Suprapubic skin (tissue), 4 donors: ENCODE measurements around the gene NAE1.

Experiments used
- EP300 ChIP-seq: sonication (generic); formaldehyde crosslinking; IDR thresholded peaks from one replicate; pipeline ENCODE4 v1.6.1; 2017; ENCODE audit warnings: antibody characterized with exemption
- POLR2A ChIP-seq, 2 donors: fragments of 450-650 bp; IDR thresholded peaks; one replicate each; pipeline ENCODE4 v1.6.1; 2017; ENCODE audit warnings: antibody characterized with exemption in 2 of 2, mild to moderate bottlenecking in 2 of 2, moderate library complexity in 2 of 2
- POLR2AphosphoS5 ChIP-seq, 3 donors: sonication (generic); formaldehyde crosslinking; IDR thresholded peaks; one replicate each; pipeline ENCODE4 v1.6.1; 2017; ENCODE audit warnings: antibody characterized with exemption in 3 of 3
- TF ChIP-seq, protein P1 (sequence below), 2 donors: fragments of 200-600 bp in 1 of 2; fragments of 450-650 bp in 1 of 2; sonication (generic) in 1 of 2; IDR thresholded peaks; one replicate each; pipeline ENCODE4 v1.5.1; 2016 to 2019; ENCODE audit warnings: antibody characterized with exemption in 2 of 2, mild to moderate bottlenecking in 1 of 2, moderate library complexity in 1 of 2

DNA sequence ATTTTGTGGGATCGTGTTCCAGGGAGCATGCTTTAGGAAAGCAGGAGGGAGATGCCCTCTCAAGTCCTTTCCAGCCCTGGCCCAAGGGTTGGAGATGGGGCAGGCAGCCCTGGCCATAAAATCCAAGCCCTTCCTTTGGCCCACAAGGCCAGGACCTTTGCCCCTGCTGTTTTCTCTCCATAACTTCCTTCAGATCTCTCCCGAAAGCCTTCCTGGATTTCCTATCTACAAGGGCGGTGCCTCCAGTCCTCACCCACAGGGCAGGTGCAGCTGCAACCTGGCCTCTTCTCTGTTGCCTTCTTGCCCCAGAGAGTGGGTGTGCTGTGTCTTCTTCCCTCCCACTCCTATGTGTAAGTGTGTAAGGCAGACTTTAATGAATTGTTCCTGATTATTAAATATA, 41.1 kb upstream of the NAE1 start:
- TF ChIP-seq, protein P1, sequence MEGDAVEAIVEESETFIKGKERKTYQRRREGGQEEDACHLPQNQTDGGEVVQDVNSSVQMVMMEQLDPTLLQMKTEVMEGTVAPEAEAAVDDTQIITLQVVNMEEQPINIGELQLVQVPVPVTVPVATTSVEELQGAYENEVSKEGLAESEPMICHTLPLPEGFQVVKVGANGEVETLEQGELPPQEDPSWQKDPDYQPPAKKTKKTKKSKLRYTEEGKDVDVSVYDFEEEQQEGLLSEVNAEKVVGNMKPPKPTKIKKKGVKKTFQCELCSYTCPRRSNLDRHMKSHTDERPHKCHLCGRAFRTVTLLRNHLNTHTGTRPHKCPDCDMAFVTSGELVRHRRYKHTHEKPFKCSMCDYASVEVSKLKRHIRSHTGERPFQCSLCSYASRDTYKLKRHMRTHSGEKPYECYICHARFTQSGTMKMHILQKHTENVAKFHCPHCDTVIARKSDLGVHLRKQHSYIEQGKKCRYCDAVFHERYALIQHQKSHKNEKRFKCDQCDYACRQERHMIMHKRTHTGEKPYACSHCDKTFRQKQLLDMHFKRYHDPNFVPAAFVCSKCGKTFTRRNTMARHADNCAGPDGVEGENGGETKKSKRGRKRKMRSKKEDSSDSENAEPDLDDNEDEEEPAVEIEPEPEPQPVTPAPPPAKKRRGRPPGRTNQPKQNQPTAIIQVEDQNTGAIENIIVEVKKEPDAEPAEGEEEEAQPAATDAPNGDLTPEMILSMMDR (IDR thresholded peaks at IDR 0.05), result no peak
- TF ChIP-seq POLR2AphosphoS5 (IDR thresholded peaks at IDR 0.05) (no peak), EP300 (no peak), POLR2A (IDR thresholded peaks at IDR 0.05) (no peak)
